OCI-LY7 (cell line): ENCODE data around the gene TOP3A. TPM values are rescaled to one million over a fixed set of nuclear protein-coding genes. Genes with fewer than 3 reads are reported as not detected.

Experiments
- BruUV-seq: library from RNA; stranded (reverse); fragments of 400-500 nt; replicated peaks from 2 replicates; lab custom pipeline; 2021; lab: Mats Ljungman, UMichigan
- CTCF ChIA-PET: fragments of 300-600 bp; sonication (Branson Sonifier 250); formaldehyde crosslinking; loops from one replicate; lab custom pipeline; 2022; ENCODE audit warnings: antibody characterized with exemption; ENCODE audit not compliant: unreplicated experiment; lab: Charles Lee
- POLR2A ChIA-PET: fragments of 300-600 bp; sonication (Branson Sonifier 250); formaldehyde crosslinking; loops from one replicate; lab custom pipeline; 2022; ENCODE audit warnings: antibody characterized with exemption; lab: Charles Lee
- DNase-seq: peaks from one replicate; pipeline ENCODE4 v3.0.0-alpha.2; 2015; ENCODE audit warnings: low spot score
- H2AFZ ChIP-seq: fragments of 200-600 bp; sonication (generic), shearing (Covaris generic); 2 replicates; pipeline ENCODE4 v1.6.1; 2014; ENCODE audit warnings: mild to moderate bottlenecking, antibody characterized with exemption, low read length, moderate library complexity
- H3K27ac ChIP-seq: fragments of 200-600 bp; sonication (generic); 2 replicates; pipeline ENCODE4 v1.5.1; 2014; ENCODE audit warnings: mixed run types, low read depth, mild to moderate bottlenecking, moderate library complexity, low read length, inconsistent platforms; ENCODE audit not compliant: poor library complexity, severe bottlenecking
- H3K36me3 ChIP-seq: fragments of 200-600 bp; sonication (generic); 2 replicates; pipeline ENCODE4 v1.6.1; 2014; ENCODE audit warnings: mild to moderate bottlenecking, antibody characterized with exemption, low read length, moderate library complexity, mixed read lengths; ENCODE audit not compliant: insufficient read depth
- H3K4me1 ChIP-seq: fragments of 200-600 bp; sonication (generic); 2 replicates; pipeline ENCODE4 v1.5.1; 2014; ENCODE audit warnings: mild to moderate bottlenecking, low read length; ENCODE audit not compliant: insufficient read depth, poor library complexity, severe bottlenecking
- H3K4me2 ChIP-seq: fragments of 200-600 bp; sonication (generic); 2 replicates; pipeline ENCODE4 v1.6.1; 2014; ENCODE audit warnings: mild to moderate bottlenecking, low read length
- H3K4me3 ChIP-seq: fragments of 200-600 bp; sonication (generic); 2 replicates; pipeline ENCODE4 v1.5.1; 2014; ENCODE audit warnings: mild to moderate bottlenecking, low read depth, low read length; ENCODE audit not compliant: poor library complexity, severe bottlenecking
- H3K79me2 ChIP-seq: fragments of 200-600 bp; sonication (generic); 2 replicates; pipeline ENCODE4 v1.6.1; 2016; ENCODE audit warnings: low read depth, mild to moderate bottlenecking, low read length, moderate library complexity, mixed read lengths; ENCODE audit not compliant: insufficient read depth
- H3K9me2 ChIP-seq: fragments of 200-600 bp; sonication (generic); 2 replicates; pipeline ENCODE4 v1.6.1; 2016; ENCODE audit warnings: mild to moderate bottlenecking, low read length, mixed read lengths; ENCODE audit not compliant: insufficient read depth
- H3K9me3 ChIP-seq: fragments of 200-600 bp; sonication (generic); 2 replicates; pipeline ENCODE4 v1.6.1; 2014; ENCODE audit warnings: mild to moderate bottlenecking, mixed run types, low read length, mixed read lengths
- H4K20me1 ChIP-seq: fragments of 200-600 bp; sonication (generic); 2 replicates; pipeline ENCODE4 v1.6.1; 2014; ENCODE audit warnings: mild to moderate bottlenecking, antibody characterized with exemption, low read length, moderate library complexity, mixed read lengths; ENCODE audit not compliant: insufficient read depth
- CTCF ChIP-seq: fragments of 200-600 bp; sonication (generic); conservative IDR thresholded peaks from 2 replicates; pipeline ENCODE4 v1.5.1; 2014; ENCODE audit warnings: mild to moderate bottlenecking, antibody characterized with exemption, low read length, moderate library complexity, mixed read lengths
- EZH2phosphoT487 ChIP-seq: fragments of 200-600 bp; sonication (generic); IDR thresholded peaks from 2 replicates; pipeline ENCODE4 v1.6.1; 2018; ENCODE audit warnings: low read depth, borderline replicate concordance, mild to moderate bottlenecking, mixed run types, antibody characterized with exemption, low read length, moderate library complexity, mixed read lengths
- intact Hi-C: fragments of 100-400 bp; cut with micrococcal nuclease; formaldehyde crosslinking; loops from one replicate; pipeline ENCODE4 v1.10.0; 2022; ENCODE audit not compliant: unreplicated experiment
- total RNA-seq, 2 experiments: library from RNA; depleted of rRNA in 1 of 2; stranded (reverse); fragments of >200 nt in 1 of 2; shearing (Covaris generic) in 1 of 2; gene quantifications; 2 replicates each; pipeline ENCODE4 v1.2.3, GENCODE V29; 2014 to 2022

TOP3A gene
- total RNA-seq, 2 experiments from 2014 or later = 48.3 to 64.4 TPM

GRCh38 chr17:18254888-18255649 is 59.7 kb downstream of the TOP3A start:
- Histone ChIP-seq H4K20me1 (no peaks in the 10 kb centered on the region), H3K79me2 (peaks cover 15% of the 10 kb centered on the region; the same call in 1 of the 2 replicates), H2AFZ (no peak overlapping the region), H3K36me3 (peaks cover 60% of the 10 kb centered on the region), H3K4me2 (no peak overlapping the region), H3K4me3 (no peak overlapping the region), H3K4me1 (peaks cover 22% of the 10 kb centered on the region), H3K9me3 (no peaks in the 10 kb centered on the region), H3K27ac (no peak overlapping the region), H3K9me2 (no peaks in the 10 kb centered on the region)
- DNase-seq = no peak
- no TSS peak for BruUV-seq
- POLR2A ChIA-PET = no interaction called here
- intact Hi-C loops = loop anchor here (5.0 kb wide), 1 partner anchor 107 kb away; the partner anchor contains the start of gene SHMT1
- CTCF ChIA-PET = no interaction called here
- no peak for TF ChIP-seq CTCF

GRCh38 chr17:18253947-18254821 is 60.6 kb downstream of the TOP3A start:
- ChIA-PET CTCF (no interaction called here), POLR2A (no interaction called here)
- no peaks in the 10 kb centered on the region for H4K20me1 ChIP-seq
- no peak for TF ChIP-seq EZH2phosphoT487
- no peak for TF ChIP-seq CTCF
- peaks cover 15% of the 10 kb centered on the region; the same call in 1 of the 2 replicates for H3K79me2 ChIP-seq
- no peak overlapping the region for H3K4me3 ChIP-seq
- peaks cover 15% of the 10 kb centered on the region for H3K4me1 ChIP-seq
- H3K9me3 ChIP-seq = no peaks in the 10 kb centered on the region
- peaks cover 64% of the 10 kb centered on the region for H3K36me3 ChIP-seq
- H3K4me2 ChIP-seq = no peak overlapping the region
- H2AFZ ChIP-seq = no peak overlapping the region
- BruUV-seq = no TSS peak
- H3K9me2 ChIP-seq = no peaks in the 10 kb centered on the region
- H3K27ac ChIP-seq = no peak overlapping the region
- DNase-seq = no peak
- intact Hi-C loops = no loop called here
